ENCODE data around the gene UBTD1.

GRCh38 chr10:97601268-97602215 lies 102.8 kb downstream of the UBTD1 start:
- no peak for TF ChIP-seq CTCF (IDR thresholded peaks at IDR 0.05)
- no peak for TF ChIP-seq ZFX (IDR thresholded peaks at IDR 0.05; ENCODE audit: borderline replicate concordance)

All from 22Rv1 (cell line).